ENCODE measurements around the gene SFMBT1. TPM values are rescaled to one million over a fixed set of nuclear protein-coding genes. Genes with fewer than 3 reads are reported as not detected.
"Not testable (repeated sequence)": the region's sequence is repeated elsewhere in the genome, so short reads cannot be mapped to it uniquely, and the experiment has no call there.

The SFMBT1 gene
- total RNA-seq, 1 experiment from 2014 or later: 14.8 TPM

DNA sequence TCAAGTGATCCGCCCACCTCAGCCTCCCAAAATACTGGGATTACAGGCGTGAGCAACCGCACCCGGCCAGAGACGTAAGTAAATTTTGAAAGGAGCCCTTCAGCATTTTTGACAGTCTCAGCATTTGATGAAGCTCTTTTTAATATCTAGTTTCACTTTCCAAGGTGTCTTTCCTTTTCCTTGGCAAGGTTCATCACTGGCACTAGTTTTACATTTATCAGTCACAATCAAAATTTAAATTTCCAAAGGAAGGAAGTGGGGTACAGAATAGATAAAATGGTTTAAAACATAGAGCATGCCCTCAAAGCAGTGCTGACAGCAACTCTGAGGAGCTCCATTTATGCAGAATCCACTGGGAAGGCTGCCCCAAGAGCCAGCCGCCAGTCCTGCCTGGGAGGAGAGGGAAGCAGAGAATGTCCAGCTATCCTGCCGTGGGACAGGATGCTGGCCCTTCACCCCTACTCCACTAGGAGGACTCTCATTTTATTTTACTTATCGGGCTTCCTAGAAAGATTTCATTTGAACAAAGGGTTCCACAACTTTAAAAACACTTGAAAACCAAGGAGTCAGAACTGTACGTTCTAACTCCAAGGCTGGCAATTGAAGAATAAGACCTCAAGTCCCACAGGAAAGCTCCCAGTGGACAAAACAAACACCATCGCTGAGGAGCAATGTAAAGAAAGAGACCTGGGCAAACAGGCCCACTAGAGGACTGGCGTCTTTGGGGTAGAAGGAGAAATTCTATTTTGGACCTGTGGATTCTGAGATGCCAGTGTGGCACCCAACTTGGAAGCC lies 9.9 kb downstream of the SFMBT1 start:
- ATAC-seq (no peak), DNase-seq (ENCODE audit: low read depth, low spot score) (no peak)
- Histone ChIP-seq H3K4me3 (replicated peaks in 1 of 2; ENCODE audit: low read depth in 1 of 2, low read length in 2 of 2) (no peak overlapping the region), H3K4me1 (ENCODE audit: control insufficient read depth in 1 of 2, insufficient read depth in 2 of 2, low read length in 2 of 2) (peaks cover 13 to 19% of the 10 kb centered on the region in 2 experiments), H3K9me3 (ENCODE audit: control insufficient read depth in 1 of 2, insufficient read depth in 1 of 2, low read depth in 1 of 2, low read length in 2 of 2) (no peaks in the 10 kb centered on the region), H3K9me2 (ENCODE audit: insufficient read depth) (no peaks in the 10 kb centered on the region), H3K27me3 (ENCODE audit: insufficient read depth, low read length) (no peaks in the 10 kb centered on the region), H3K79me2 (ENCODE audit: insufficient read depth, low read length) (peaks cover 11% of the 10 kb centered on the region; the same call in 1 of the 2 replicates), H3K27ac (ENCODE audit: low read depth, low read length) (no peak overlapping the region), H2AFZ (ENCODE audit: low read depth, low read length, poor library complexity, severe bottlenecking) (no peak overlapping the region), H3K36me3 (ENCODE audit: control insufficient read depth in 1 of 2, insufficient read depth in 2 of 2, low read length in 2 of 2) (no peaks in the 10 kb centered on the region), H4K20me1 (ENCODE audit: insufficient read depth) (no peaks in the 10 kb centered on the region), H3K9ac (ENCODE audit: low read length) (no peak overlapping the region), H3K4me2 (ENCODE audit: low read length) (no peak overlapping the region)
- BruUV-seq (replicated peaks): no TSS peak
- TF ChIP-seq, protein P1, sequence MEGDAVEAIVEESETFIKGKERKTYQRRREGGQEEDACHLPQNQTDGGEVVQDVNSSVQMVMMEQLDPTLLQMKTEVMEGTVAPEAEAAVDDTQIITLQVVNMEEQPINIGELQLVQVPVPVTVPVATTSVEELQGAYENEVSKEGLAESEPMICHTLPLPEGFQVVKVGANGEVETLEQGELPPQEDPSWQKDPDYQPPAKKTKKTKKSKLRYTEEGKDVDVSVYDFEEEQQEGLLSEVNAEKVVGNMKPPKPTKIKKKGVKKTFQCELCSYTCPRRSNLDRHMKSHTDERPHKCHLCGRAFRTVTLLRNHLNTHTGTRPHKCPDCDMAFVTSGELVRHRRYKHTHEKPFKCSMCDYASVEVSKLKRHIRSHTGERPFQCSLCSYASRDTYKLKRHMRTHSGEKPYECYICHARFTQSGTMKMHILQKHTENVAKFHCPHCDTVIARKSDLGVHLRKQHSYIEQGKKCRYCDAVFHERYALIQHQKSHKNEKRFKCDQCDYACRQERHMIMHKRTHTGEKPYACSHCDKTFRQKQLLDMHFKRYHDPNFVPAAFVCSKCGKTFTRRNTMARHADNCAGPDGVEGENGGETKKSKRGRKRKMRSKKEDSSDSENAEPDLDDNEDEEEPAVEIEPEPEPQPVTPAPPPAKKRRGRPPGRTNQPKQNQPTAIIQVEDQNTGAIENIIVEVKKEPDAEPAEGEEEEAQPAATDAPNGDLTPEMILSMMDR (IDR thresholded peaks at IDR 0.05 in 2 of 3, conservative IDR thresholded peaks at IDR 0.05 in 1 of 3; ENCODE audit: borderline replicate concordance in 1 of 3, insufficient read depth in 1 of 3, low read depth in 2 of 3, low read length in 2 of 3): 0 out of 6 replicates have a peak, but pooled peaks of 1 of the 3 experiments have one; percentile 13
- TF ChIP-seq RAD21 (IDR thresholded peaks at IDR 0.05; ENCODE audit: low read depth): no peak
- POLR2A ChIA-PET: no interaction called here
- RAD21 ChIA-PET (ENCODE audit: low non-redundant PET in 1 of 2, low total read pairs in 2 of 2, uncharacterized antibody in 2 of 2, unreplicated experiment in 2 of 2): no interaction called here
- CTCF ChIA-PET: no interaction called here
- intact Hi-C loops (cut with micrococcal nuclease): no loop called here

DNA sequence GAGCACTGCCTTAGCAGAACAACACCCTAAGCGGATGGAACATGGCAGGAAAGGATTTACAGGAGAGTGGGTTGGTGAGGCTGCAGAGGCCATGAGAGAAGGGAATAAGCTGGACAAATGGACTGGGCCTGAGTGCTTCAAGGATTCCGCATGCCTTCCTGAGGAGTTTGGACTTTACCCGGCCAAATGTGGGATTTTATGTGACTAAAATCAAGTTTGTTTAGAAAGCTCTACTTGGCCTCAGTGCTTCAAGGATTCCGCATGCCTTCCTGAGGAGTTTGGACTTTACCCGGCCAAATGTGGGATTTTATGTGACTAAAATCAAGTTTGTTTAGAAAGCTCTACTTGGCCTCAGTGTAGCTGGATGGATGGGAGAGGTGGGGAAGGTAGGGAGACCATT lies 10.9 kb downstream of the SFMBT1 start:
- BruUV-seq (replicated peaks); H3K27me3 ChIP-seq (ENCODE audit: insufficient read depth, low read length); intact Hi-C loops (cut with micrococcal nuclease); H3K79me2 ChIP-seq (ENCODE audit: insufficient read depth, low read length); H3K4me2 ChIP-seq (ENCODE audit: low read length); H3K9me3 ChIP-seq (ENCODE audit: control insufficient read depth in 1 of 2, insufficient read depth in 1 of 2, low read depth in 1 of 2, low read length in 2 of 2); H3K9ac ChIP-seq (ENCODE audit: low read length); H3K4me3 ChIP-seq (replicated peaks in 1 of 2; ENCODE audit: low read depth in 1 of 2, low read length in 2 of 2); H3K27ac ChIP-seq (ENCODE audit: low read depth, low read length); POLR2A ChIA-PET; CTCF ChIA-PET; ATAC-seq; H4K20me1 ChIP-seq (ENCODE audit: insufficient read depth); H2AFZ ChIP-seq (ENCODE audit: low read depth, low read length, poor library complexity, severe bottlenecking); DNase-seq (ENCODE audit: low read depth, low spot score); H3K9me2 ChIP-seq (ENCODE audit: insufficient read depth); H3K36me3 ChIP-seq (ENCODE audit: control insufficient read depth in 1 of 2, insufficient read depth in 2 of 2, low read length in 2 of 2): not testable (repeated sequence)
- peaks cover 9 to 16% of the 10 kb centered on the region in 2 experiments for H3K4me1 ChIP-seq (ENCODE audit: control insufficient read depth in 1 of 2, insufficient read depth in 2 of 2, low read length in 2 of 2)
- RAD21 ChIA-PET (ENCODE audit: low non-redundant PET in 1 of 2, low total read pairs in 2 of 2, uncharacterized antibody in 2 of 2, unreplicated experiment in 2 of 2): interaction anchor here in 1 of 2 experiments (0.5 kb wide), 1 partner anchor 119 kb away, joined by 4 read pairs; no protein-coding TSS in a partner anchor

DNA sequence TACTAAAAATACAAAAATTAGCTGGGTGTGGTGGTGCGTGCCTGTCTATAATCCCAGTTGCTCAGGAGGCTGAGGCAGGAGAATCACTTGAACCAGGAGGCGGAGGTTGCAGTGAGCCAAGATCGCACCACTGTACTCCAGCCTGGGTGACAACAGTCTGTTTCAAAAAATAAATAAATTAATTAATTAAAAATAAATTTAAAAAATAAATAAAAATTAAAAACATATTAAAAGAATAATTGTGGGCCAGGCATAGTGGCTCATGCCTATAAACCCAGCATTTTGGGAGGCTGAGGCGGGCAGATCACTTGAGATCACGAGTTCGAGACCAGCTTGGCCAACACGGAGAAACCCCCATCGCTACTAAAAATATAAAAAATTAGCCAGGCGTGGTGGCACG lies 11.5 kb downstream of the SFMBT1 start:
- BruUV-seq (replicated peaks); RAD21 ChIA-PET (ENCODE audit: low non-redundant PET in 1 of 2, low total read pairs in 2 of 2, uncharacterized antibody in 2 of 2, unreplicated experiment in 2 of 2); DNase-seq (ENCODE audit: low read depth, low spot score); H3K9me2 ChIP-seq (ENCODE audit: insufficient read depth); H3K27me3 ChIP-seq (ENCODE audit: insufficient read depth, low read length); H3K9ac ChIP-seq (ENCODE audit: low read length); ATAC-seq; H3K36me3 ChIP-seq (ENCODE audit: control insufficient read depth in 1 of 2, insufficient read depth in 2 of 2, low read length in 2 of 2); H4K20me1 ChIP-seq (ENCODE audit: insufficient read depth); H3K9me3 ChIP-seq (ENCODE audit: control insufficient read depth in 1 of 2, insufficient read depth in 1 of 2, low read depth in 1 of 2, low read length in 2 of 2); H3K79me2 ChIP-seq (ENCODE audit: insufficient read depth, low read length); H2AFZ ChIP-seq (ENCODE audit: low read depth, low read length, poor library complexity, severe bottlenecking); H3K4me2 ChIP-seq (ENCODE audit: low read length); CTCF ChIA-PET; intact Hi-C loops (cut with micrococcal nuclease); H3K27ac ChIP-seq (ENCODE audit: low read depth, low read length); H3K4me3 ChIP-seq (replicated peaks in 1 of 2; ENCODE audit: low read depth in 1 of 2, low read length in 2 of 2): not testable (repeated sequence)
- POLR2A ChIA-PET: interaction anchor here (0.7 kb wide), 2 partner anchors 43 to 1620 kb away, joined by 3 to 4 read pairs; no protein-coding TSS in a partner anchor
- peaks cover 7 to 14% of the 10 kb centered on the region in 2 experiments for H3K4me1 ChIP-seq (ENCODE audit: control insufficient read depth in 1 of 2, insufficient read depth in 2 of 2, low read length in 2 of 2)
